RWPE1 (cell line): ENCODE data around the gene ZNF329.

Experiments
- CTCF ChIA-PET: fragments of 350-600 bp; sonication (Branson Sonifier 250); formaldehyde crosslinking; extraction: SDS; loops from one replicate; lab custom pipeline; 2021; lab: Yijun Ruan, JAX
- POLR2A ChIA-PET: fragments of 400-600 bp; formaldehyde crosslinking; extraction: SDS; loops from one replicate; lab custom pipeline; 2020; ENCODE audit warnings: antibody characterized with exemption; ENCODE audit not compliant: low non-redundant PET; lab: Yijun Ruan, JAX
- DNase-seq: peaks from one replicate; pipeline ENCODE4 v3.0.0; 2012; ENCODE audit warnings: low spot score
- H3K27ac ChIP-seq: fragments of 450-650 bp; 2 replicates; pipeline ENCODE4 v1.5.1; 2017
- CTCF ChIP-seq: fragments of 450-650 bp; conservative IDR thresholded peaks from 2 replicates; pipeline ENCODE4 v1.5.1; 2017; ENCODE audit warnings: low read depth, mild to moderate bottlenecking

The ZNF329 gene

GRCh38 chr19:58084596-58085347 is 65.8 kb downstream of the ZNF329 start:
- no peak for TF ChIP-seq CTCF
- POLR2A ChIA-PET: interaction anchor here (0.5 kb wide), 1 partner anchor 8 kb away, joined by 3 read pairs; no protein-coding TSS in a partner anchor
- CTCF ChIA-PET: no interaction called here
- no peak overlapping the region for H3K27ac ChIP-seq
- DNase-seq: no peak

GRCh38 chr19:58083021-58083420 is 67.6 kb downstream of the ZNF329 start:
- POLR2A ChIA-PET: no interaction called here
- no peak for TF ChIP-seq CTCF
- no peak for DNase-seq
- no peak overlapping the region for H3K27ac ChIP-seq
- CTCF ChIA-PET: no interaction called here

DNA sequence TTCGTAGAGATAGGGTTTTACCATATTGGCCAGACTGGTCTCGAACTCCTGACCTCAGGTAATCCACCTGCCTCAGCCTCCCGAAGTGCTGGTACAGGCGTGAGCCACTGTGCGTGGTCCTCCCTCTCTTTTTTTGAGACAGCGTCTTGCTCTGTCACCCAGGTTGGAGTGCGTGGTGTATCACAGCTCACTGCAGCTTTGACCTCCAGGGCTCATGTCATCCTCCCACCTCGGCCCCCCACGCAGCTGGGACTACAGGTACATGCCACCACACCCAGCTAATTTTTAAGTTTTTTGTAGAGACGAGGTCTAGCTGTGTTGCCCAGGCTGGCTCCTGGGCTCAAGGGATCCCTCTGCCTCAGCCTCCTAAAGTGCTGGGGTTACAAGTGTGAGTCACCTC is 70.8 kb downstream of the ZNF329 start:
- POLR2A ChIA-PET: no interaction called here
- CTCF ChIA-PET: no interaction called here
- TF ChIP-seq CTCF: no peak
- no peak overlapping the region for H3K27ac ChIP-seq
- no peak for DNase-seq
